ENCODE data around the gene FCGBP.

FCGBP gene

DNA sequence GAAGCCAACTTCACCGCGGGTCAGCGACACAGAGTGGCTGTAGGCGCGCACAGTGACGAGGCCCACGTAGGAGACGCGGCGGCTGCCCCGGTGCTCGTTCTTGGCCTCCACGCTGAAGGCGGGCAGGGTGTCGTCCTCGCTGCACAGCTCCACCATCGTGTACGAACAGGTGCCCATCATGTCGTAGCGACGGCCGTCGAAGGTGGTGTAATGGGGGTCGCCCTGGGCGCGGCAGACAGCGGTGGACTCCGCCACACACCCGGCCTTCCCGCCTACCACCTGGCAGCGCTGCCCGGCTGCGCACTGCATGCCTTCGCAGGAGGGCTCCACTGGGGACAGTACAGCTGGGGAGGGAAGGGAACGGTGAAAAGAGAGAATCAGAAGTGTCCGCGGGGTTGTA, 10.0 kb downstream of the FCGBP start:
- no peaks in the 10 kb centered on the region for H3K36me3 ChIP-seq (ENCODE audit: control insufficient read depth, insufficient read depth, low read length)
- no peaks in the 10 kb centered on the region for H3K27me3 ChIP-seq (replicated peaks; ENCODE audit: control insufficient read depth, insufficient read depth, low read length, poor library complexity, severe bottlenecking)
- H3K9me3 ChIP-seq (ENCODE audit: control insufficient read depth, low read length), result no peaks in the 10 kb centered on the region
- H3K4me3 ChIP-seq (ENCODE audit: insufficient read depth, low read depth, low read length, poor library complexity, severe bottlenecking), result no peak overlapping the region
- H3K27ac ChIP-seq (ENCODE audit: insufficient read depth, low read length, poor library complexity, severe bottlenecking), result no peak overlapping the region
- no peaks in the 10 kb centered on the region for H3K4me1 ChIP-seq (ENCODE audit: control insufficient read depth, insufficient read depth, low read length, poor library complexity, severe bottlenecking)
- no peak for DNase-seq

DNA sequence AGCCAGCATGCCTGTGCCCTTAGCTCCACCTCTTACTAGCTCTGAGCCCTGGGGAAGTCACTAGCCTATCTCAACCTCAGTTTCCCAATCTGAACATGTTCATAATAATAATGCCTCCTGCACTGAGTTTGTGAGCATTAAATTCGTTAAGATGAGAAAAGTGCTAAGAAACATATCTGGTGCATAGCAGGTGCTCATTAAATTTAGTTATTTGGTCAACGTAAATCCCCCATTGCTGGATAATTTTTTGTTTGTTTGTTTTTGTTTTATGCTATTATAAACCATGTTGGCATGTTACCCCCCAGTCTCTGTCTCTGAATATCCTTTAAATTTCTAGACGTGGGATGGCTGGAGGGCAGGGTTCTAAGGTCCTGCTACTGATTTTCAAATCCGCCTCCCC, 10.6 kb downstream of the FCGBP start:
- DNase-seq, result no peak
- H3K36me3 ChIP-seq (ENCODE audit: control insufficient read depth, insufficient read depth, low read length), result no peaks in the 10 kb centered on the region
- no peaks in the 10 kb centered on the region for H3K9me3 ChIP-seq (ENCODE audit: control insufficient read depth, low read length)
- no peaks in the 10 kb centered on the region for H3K27me3 ChIP-seq (replicated peaks; ENCODE audit: control insufficient read depth, insufficient read depth, low read length, poor library complexity, severe bottlenecking)
- no peak overlapping the region for H3K27ac ChIP-seq (ENCODE audit: insufficient read depth, low read length, poor library complexity, severe bottlenecking)
- no peak overlapping the region for H3K4me3 ChIP-seq (ENCODE audit: insufficient read depth, low read depth, low read length, poor library complexity, severe bottlenecking)
- no peaks in the 10 kb centered on the region for H3K4me1 ChIP-seq (ENCODE audit: control insufficient read depth, insufficient read depth, low read length, poor library complexity, severe bottlenecking)

DNA sequence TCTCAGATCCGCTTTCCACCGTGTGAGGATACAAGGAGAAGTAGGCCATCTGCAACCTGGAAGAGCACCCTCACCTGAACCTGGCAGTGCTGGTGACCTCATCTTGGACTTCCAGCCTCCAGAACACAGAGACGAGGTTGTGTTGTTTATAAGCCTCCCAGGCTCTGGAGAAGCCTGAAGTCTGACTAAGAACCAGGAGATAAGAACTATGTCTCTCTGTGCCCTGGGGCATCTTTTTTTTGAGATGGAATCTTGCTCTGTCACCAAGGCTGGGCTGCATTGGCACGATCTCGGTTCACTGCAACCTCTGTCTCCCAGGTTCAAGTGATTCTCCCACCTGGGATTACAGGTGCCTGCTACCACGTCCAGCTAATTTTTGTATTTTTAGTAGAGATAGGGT, 14.5 kb downstream of the FCGBP start:
- H3K4me1 ChIP-seq (ENCODE audit: control insufficient read depth, insufficient read depth, low read length, poor library complexity, severe bottlenecking), result no peaks in the 10 kb centered on the region
- no peaks in the 10 kb centered on the region for H3K27me3 ChIP-seq (replicated peaks; ENCODE audit: control insufficient read depth, insufficient read depth, low read length, poor library complexity, severe bottlenecking)
- no peak overlapping the region for H3K27ac ChIP-seq (ENCODE audit: insufficient read depth, low read length, poor library complexity, severe bottlenecking)
- DNase-seq, result no peak
- H3K4me3 ChIP-seq (ENCODE audit: insufficient read depth, low read depth, low read length, poor library complexity, severe bottlenecking), result no peak overlapping the region
- no peaks in the 10 kb centered on the region for H3K36me3 ChIP-seq (ENCODE audit: control insufficient read depth, insufficient read depth, low read length)
- no peaks in the 10 kb centered on the region for H3K9me3 ChIP-seq (ENCODE audit: control insufficient read depth, low read length)

DNA sequence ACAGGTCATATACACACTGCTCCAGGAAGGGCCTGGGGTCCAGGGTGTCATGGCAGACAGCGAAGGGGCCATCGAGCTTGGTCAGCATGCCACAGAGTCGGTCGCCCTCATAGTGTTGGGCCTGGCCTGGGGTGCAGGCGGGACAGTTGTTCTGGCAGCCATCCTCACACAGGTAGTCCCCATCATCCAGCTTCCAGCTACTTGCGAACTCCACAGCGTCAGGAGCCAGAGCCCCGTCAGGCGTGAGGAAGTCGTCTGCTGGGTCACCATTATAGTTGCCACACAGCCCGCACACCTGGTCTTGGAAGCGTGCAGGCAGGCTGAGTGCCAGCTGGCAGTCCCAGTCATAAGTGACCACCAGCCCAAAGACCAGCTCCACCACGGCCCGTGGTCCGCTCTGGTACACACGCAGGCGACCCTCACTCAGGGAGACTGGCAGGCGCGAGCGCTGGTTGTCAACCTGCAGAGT, 16.2 kb downstream of the FCGBP start:
- Histone ChIP-seq H3K36me3 (ENCODE audit: control insufficient read depth, insufficient read depth, low read length) (no peaks in the 10 kb centered on the region), H3K4me1 (ENCODE audit: control insufficient read depth, insufficient read depth, low read length, poor library complexity, severe bottlenecking) (no peaks in the 10 kb centered on the region), H3K27me3 (replicated peaks; ENCODE audit: control insufficient read depth, insufficient read depth, low read length, poor library complexity, severe bottlenecking) (no peaks in the 10 kb centered on the region), H3K9me3 (ENCODE audit: control insufficient read depth, low read length) (no peaks in the 10 kb centered on the region), H3K4me3 (ENCODE audit: insufficient read depth, low read depth, low read length, poor library complexity, severe bottlenecking) (no peak overlapping the region), H3K27ac (ENCODE audit: insufficient read depth, low read length, poor library complexity, severe bottlenecking) (no peak overlapping the region)
- DNase-seq, result no peak

DNA sequence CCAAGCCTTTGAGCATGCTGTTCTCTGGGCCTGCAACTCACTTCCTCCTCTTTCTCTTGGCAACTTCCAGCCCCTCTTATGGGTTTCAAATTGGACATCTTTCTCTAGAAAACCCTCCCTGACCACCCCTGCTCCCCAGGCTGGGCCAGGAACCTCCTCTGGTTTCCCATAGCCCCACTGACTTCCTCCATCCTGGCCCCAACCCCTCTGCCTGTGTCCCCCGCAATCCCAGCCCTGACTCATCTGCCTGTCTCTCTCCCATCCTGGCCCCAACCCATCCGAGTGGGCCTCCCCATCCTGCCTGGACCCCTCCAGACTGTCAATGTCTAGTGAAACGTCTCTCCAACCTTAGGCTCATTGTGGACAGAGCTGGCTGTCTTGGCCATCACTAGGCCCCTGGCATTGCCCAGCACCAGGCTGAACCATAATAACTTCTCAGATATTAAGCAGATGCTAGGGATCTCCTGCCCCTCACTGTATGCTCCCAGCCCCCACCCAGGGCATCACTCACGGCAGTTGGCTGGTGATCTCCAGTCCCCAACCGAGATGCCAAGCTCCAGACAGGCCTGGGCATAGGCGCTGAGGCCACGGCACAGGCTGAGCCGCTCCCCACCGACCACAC, 16.8 kb downstream of the FCGBP start:
- Histone ChIP-seq H3K4me1 (ENCODE audit: control insufficient read depth, insufficient read depth, low read length, poor library complexity, severe bottlenecking) (no peaks in the 10 kb centered on the region), H3K4me3 (ENCODE audit: insufficient read depth, low read depth, low read length, poor library complexity, severe bottlenecking) (no peak overlapping the region), H3K36me3 (ENCODE audit: control insufficient read depth, insufficient read depth, low read length) (no peaks in the 10 kb centered on the region), H3K9me3 (ENCODE audit: control insufficient read depth, low read length) (no peaks in the 10 kb centered on the region), H3K27ac (ENCODE audit: insufficient read depth, low read length, poor library complexity, severe bottlenecking) (no peak overlapping the region), H3K27me3 (replicated peaks; ENCODE audit: control insufficient read depth, insufficient read depth, low read length, poor library complexity, severe bottlenecking) (no peaks in the 10 kb centered on the region)
- DNase-seq, result no peak

DNA sequence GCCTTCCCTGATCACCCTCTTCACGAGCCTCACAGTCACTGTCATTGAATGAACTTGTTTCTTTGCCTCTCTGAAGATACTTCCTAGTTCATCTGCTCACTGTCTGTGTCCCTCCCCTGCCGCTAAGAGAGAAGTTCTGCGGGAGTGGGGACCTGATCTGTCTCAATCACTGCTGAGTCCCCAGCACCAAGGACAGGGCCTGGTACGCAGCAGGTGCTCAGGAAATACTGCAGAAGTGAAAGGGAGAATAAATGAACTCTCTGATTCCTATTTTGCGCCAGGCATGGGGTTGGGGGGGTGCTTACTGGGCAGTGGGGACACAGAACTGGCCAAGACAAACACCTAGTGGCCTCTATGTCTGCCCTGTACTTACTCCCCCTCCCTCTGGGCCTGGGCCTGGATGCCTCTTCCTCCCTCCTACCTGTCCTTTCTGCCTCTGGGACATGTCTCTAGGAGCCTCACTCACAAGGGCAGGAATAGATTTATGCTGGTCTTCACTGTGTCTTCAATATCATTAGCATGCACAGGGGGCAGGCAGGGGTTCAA, 17.5 kb downstream of the FCGBP start:
- Histone ChIP-seq H3K27me3 (replicated peaks; ENCODE audit: control insufficient read depth, insufficient read depth, low read length, poor library complexity, severe bottlenecking) (no peaks in the 10 kb centered on the region), H3K27ac (ENCODE audit: insufficient read depth, low read length, poor library complexity, severe bottlenecking) (no peak overlapping the region), H3K9me3 (ENCODE audit: control insufficient read depth, low read length) (no peaks in the 10 kb centered on the region), H3K4me1 (ENCODE audit: control insufficient read depth, insufficient read depth, low read length, poor library complexity, severe bottlenecking) (no peaks in the 10 kb centered on the region), H3K4me3 (ENCODE audit: insufficient read depth, low read depth, low read length, poor library complexity, severe bottlenecking) (no peak overlapping the region), H3K36me3 (ENCODE audit: control insufficient read depth, insufficient read depth, low read length) (no peaks in the 10 kb centered on the region)
- no peak for DNase-seq

DNA sequence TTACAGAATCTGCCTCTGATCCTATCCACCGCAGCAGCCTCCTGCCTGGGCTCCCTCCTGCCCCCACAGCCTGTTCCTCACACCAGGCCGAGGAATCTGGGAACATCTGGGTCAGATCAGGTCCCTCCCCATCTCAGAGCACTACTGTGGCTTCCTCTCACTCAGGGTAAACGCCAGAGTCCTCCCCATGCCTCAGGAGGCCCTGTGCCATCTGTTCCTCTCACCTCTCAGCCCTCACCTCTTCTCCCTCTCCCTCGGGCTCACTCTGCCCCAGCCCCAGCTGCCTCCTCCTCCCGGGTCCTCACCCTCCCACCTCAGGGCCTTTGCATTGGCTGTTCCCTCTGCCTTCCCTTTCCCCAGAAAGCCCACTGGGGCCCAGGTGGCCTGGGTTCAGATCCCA, 18.2 kb downstream of the FCGBP start:
- no peaks in the 10 kb centered on the region for H3K27me3 ChIP-seq (replicated peaks; ENCODE audit: control insufficient read depth, insufficient read depth, low read length, poor library complexity, severe bottlenecking)
- no peaks in the 10 kb centered on the region for H3K9me3 ChIP-seq (ENCODE audit: control insufficient read depth, low read length)
- H3K4me3 ChIP-seq (ENCODE audit: insufficient read depth, low read depth, low read length, poor library complexity, severe bottlenecking), result no peak overlapping the region
- H3K27ac ChIP-seq (ENCODE audit: insufficient read depth, low read length, poor library complexity, severe bottlenecking), result no peak overlapping the region
- no peaks in the 10 kb centered on the region for H3K4me1 ChIP-seq (ENCODE audit: control insufficient read depth, insufficient read depth, low read length, poor library complexity, severe bottlenecking)
- no peak for DNase-seq
- no peaks in the 10 kb centered on the region for H3K36me3 ChIP-seq (ENCODE audit: control insufficient read depth, insufficient read depth, low read length)

DNA sequence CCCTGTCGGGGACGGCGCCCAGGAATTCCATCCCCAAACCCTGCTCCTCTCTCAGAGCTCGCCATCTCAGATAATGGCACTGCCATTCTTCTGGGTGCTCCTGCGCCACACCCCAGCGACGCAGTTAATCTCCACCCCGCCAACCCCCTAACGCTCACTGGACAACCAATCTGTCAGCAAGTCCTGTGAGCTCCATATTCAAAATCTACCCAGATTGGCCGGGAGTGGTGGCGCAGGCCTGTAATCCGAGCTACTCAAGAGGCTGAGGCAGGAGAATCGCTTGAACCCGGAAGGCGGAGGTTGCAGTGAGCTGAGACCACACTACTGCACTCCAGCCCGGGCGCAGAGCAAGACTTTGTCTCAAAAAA, 18.6 kb downstream of the FCGBP start:
- DNase-seq, result no peak
- Histone ChIP-seq H3K4me3 (ENCODE audit: insufficient read depth, low read depth, low read length, poor library complexity, severe bottlenecking) (no peak overlapping the region), H3K27ac (ENCODE audit: insufficient read depth, low read length, poor library complexity, severe bottlenecking) (no peak overlapping the region), H3K27me3 (replicated peaks; ENCODE audit: control insufficient read depth, insufficient read depth, low read length, poor library complexity, severe bottlenecking) (no peaks in the 10 kb centered on the region), H3K36me3 (ENCODE audit: control insufficient read depth, insufficient read depth, low read length) (no peaks in the 10 kb centered on the region), H3K9me3 (ENCODE audit: control insufficient read depth, low read length) (no peaks in the 10 kb centered on the region), H3K4me1 (ENCODE audit: control insufficient read depth, insufficient read depth, low read length, poor library complexity, severe bottlenecking) (no peaks in the 10 kb centered on the region)

DNA sequence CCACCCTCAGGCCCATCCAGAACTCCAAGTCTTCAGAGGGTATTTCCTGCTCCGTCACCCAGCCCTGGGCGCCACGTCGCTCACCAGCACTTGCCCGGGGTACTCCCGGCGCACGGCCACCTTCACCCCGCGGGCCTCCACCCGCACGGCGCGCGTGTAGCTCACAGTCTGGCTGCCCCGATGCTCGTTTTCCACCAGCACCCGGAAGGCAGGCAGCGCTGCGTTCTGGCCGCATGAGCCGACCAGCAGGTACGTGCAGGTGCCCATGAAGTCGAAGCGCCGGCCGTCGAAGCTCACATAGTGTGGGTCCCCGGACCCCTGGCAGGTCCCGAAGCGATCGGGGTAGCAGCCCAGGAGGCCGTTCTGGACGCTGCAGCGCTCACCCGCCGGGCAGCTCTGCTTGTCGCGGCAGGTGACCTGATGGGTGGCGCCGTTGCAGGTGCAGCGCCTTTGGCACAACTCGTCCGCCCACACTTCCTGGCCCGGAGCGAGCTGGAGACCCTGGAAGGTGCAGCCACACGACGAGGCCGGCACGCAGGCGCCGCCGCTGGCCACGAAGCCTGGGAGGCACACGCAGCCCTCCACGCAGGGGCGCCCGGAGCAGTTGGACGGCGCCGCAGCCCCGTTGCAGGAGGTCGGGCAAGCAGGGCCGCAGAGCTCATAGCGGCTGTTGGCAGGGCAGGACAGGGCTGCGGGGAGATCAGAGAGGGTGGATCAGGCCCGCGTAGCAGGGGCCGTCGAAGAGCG, 19.2 kb downstream of the FCGBP start:
- DNase-seq, result no peak
- no peak overlapping the region for H3K4me3 ChIP-seq (ENCODE audit: insufficient read depth, low read depth, low read length, poor library complexity, severe bottlenecking)
- H3K27ac ChIP-seq (ENCODE audit: insufficient read depth, low read length, poor library complexity, severe bottlenecking), result no peak overlapping the region
- H3K9me3 ChIP-seq (ENCODE audit: control insufficient read depth, low read length), result no peaks in the 10 kb centered on the region
- H3K4me1 ChIP-seq (ENCODE audit: control insufficient read depth, insufficient read depth, low read length, poor library complexity, severe bottlenecking), result no peaks in the 10 kb centered on the region
- no peaks in the 10 kb centered on the region for H3K27me3 ChIP-seq (replicated peaks; ENCODE audit: control insufficient read depth, insufficient read depth, low read length, poor library complexity, severe bottlenecking)
- no peaks in the 10 kb centered on the region for H3K36me3 ChIP-seq (ENCODE audit: control insufficient read depth, insufficient read depth, low read length)

DNA sequence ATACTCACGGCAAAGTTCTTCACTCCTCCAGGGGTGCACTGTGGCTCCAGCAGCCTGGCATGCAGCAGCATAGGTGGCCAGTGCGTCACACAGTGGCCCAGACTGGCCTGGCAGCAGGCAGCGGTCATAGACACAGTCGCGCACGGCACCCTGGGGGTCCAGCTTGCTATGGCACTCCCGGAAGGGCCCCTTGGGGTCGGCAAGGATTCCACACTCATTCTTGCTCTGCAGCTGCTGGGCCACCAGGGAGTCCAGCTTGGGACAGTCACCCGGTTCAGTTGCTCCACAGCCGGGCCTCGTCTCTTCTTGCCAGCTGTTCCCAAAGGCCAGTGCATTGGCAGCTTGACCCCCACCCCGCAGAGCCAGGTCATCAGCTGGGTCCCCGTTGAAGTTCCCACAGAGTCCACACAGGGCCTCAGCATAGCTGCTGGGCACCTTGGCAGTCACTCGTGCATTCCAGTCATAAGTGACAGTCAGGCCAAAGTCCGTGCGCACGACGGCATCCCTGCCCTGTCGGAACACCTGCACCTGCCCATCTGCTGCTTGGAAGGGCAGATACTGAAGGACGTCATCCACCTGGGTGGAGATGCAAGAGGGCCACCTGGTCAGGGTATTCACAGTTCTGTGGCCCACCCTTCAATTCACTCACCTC, 20.6 kb downstream of the FCGBP start:
- Histone ChIP-seq H3K27ac (ENCODE audit: insufficient read depth, low read length, poor library complexity, severe bottlenecking) (no peak overlapping the region), H3K9me3 (ENCODE audit: control insufficient read depth, low read length) (no peaks in the 10 kb centered on the region), H3K27me3 (replicated peaks; ENCODE audit: control insufficient read depth, insufficient read depth, low read length, poor library complexity, severe bottlenecking) (no peaks in the 10 kb centered on the region), H3K4me3 (ENCODE audit: insufficient read depth, low read depth, low read length, poor library complexity, severe bottlenecking) (no peak overlapping the region), H3K36me3 (ENCODE audit: control insufficient read depth, insufficient read depth, low read length) (no peaks in the 10 kb centered on the region), H3K4me1 (ENCODE audit: control insufficient read depth, insufficient read depth, low read length, poor library complexity, severe bottlenecking) (no peaks in the 10 kb centered on the region)
- DNase-seq, result no peak
